ENCODE data around the gene ZBTB7B. TPM values are rescaled to one million over a fixed set of nuclear protein-coding genes. Genes with fewer than 3 reads are reported as not detected.

The ZBTB7B gene
- polyA plus RNA-seq, 1 experiment, result 8.7 TPM

- CTCF ChIA-PET, result interaction anchor here (0.6 to 3.7 kb wide), 24 partner anchors 9 to 1731 kb away, joined by 3 to 31 read pairs (median 4); partner anchors contain the start of genes EFNA4, FLAD1, PBXIP1 and ZBTB7B
- POLR2A ChIA-PET, result interaction anchor here (1.5 kb wide), 1 partner anchor 40 kb away, joined by 5 read pairs; no protein-coding TSS in a partner anchor
Observed at GRCh38 chr1:155044812-155045657, 42.4 kb downstream of the ZBTB7B start.

GRCh38 chr1:155048449-155049334, 46.1 kb downstream of the ZBTB7B start:
- Histone ChIP-seq H3K4me3 (ENCODE audit: low read depth, low read length) (no peak overlapping the region), H3K27me3 (ENCODE audit: control insufficient read depth, insufficient read depth, low read length) (no peaks in the 10 kb centered on the region), H3K9me3 (ENCODE audit: control insufficient read depth, insufficient read depth, low read length) (no peaks in the 10 kb centered on the region; the same call in 1 of the 2 replicates), H3K27ac (ENCODE audit: low read depth, low read length) (no peak overlapping the region)
- DNase-seq (ENCODE audit: low read depth, low spot score), result no peak
- ChIA-PET POLR2A (no interaction called here), CTCF (interaction anchor here (3.7 kb wide), 1 partner anchor 31 kb away, joined by 11 read pairs; no protein-coding TSS in a partner anchor)
- TF ChIP-seq CTCF (IDR thresholded peaks at IDR 0.05; ENCODE audit: low read depth, low read length), result no peak

More at GRCh38 chr1:155044812-155045657, 42.4 kb downstream of the ZBTB7B start:
- Histone ChIP-seq H3K27me3 (ENCODE audit: control insufficient read depth, insufficient read depth, low read length) (peaks cover 9% of the 10 kb centered on the region), H3K9me3 (ENCODE audit: control insufficient read depth, insufficient read depth, low read length) (no peaks in the 10 kb centered on the region), H3K27ac (ENCODE audit: low read depth, low read length) (no peak overlapping the region), H3K4me3 (ENCODE audit: low read depth, low read length) (no peak overlapping the region)
- peak; percentile 75 for TF ChIP-seq CTCF (IDR thresholded peaks at IDR 0.05; ENCODE audit: low read depth, low read length)
- peak; percentile 45 for DNase-seq (ENCODE audit: low read depth, low spot score)

GRCh38 chr1:155049651-155050559, 47.3 kb downstream of the ZBTB7B start:
- POLR2A ChIA-PET, result interaction anchor here (0.6 to 1.4 kb wide), 2 partner anchors 113 to 125 kb away, joined by 4 to 8 read pairs; partner anchors contain the start of gene PMVK

More at GRCh38 chr1:155049651-155050559, 47.3 kb downstream of the ZBTB7B start:
- CTCF ChIA-PET, result interaction anchor here (1.0 to 3.7 kb wide), 12 partner anchors 8 to 55 kb away, joined by 3 to 19 read pairs (median 4); partner anchors contain the start of genes EFNA3 and EFNA4
- DNase-seq (ENCODE audit: low read depth, low spot score), result no peak
- Histone ChIP-seq H3K4me3 (ENCODE audit: low read depth, low read length) (peak overlapping the region; percentile 73), H3K27ac (ENCODE audit: low read depth, low read length) (no peak overlapping the region), H3K27me3 (ENCODE audit: control insufficient read depth, insufficient read depth, low read length) (no peaks in the 10 kb centered on the region), H3K9me3 (ENCODE audit: control insufficient read depth, insufficient read depth, low read length) (no peaks in the 10 kb centered on the region; the same call in 1 of the 2 replicates)
- no peak for TF ChIP-seq CTCF (IDR thresholded peaks at IDR 0.05; ENCODE audit: low read depth, low read length)

Measured in AG04450 (cell line).